HEK293 (cell line): ENCODE measurements around the gene OPHN1.

Experiments used
- BCL11A ChIP-seq: fragments of 450-650 bp; formaldehyde crosslinking; IDR thresholded peaks from 2 replicates; pipeline ENCODE4 v1.5.1; 2016; ENCODE audit warnings: low read depth, missing biosample characterization, missing genetic modification characterization
- CTCF ChIP-seq: fragments of 450-650 bp; formaldehyde crosslinking; IDR thresholded peaks from 2 replicates; pipeline ENCODE4 v1.5.1; 2016; ENCODE audit warnings: missing biosample characterization, missing genetic modification characterization
- GLIS1 ChIP-seq: fragments of 450-650 bp; formaldehyde crosslinking; IDR thresholded peaks from 2 replicates; pipeline ENCODE4 v1.5.1; 2016; ENCODE audit warnings: missing biosample characterization, missing genetic modification characterization
- HOXA7 ChIP-seq: sonication (generic); formaldehyde crosslinking; IDR thresholded peaks from 2 replicates; pipeline ENCODE4 v1.8.1; 2022; ENCODE audit warnings: missing genetic modification reagents, borderline replicate concordance
- PRDM4 ChIP-seq: fragments of 450-650 bp; formaldehyde crosslinking; IDR thresholded peaks from 2 replicates; pipeline ENCODE4 v1.5.1; 2017; ENCODE audit warnings: missing biosample characterization, missing genetic modification characterization
- ZBTB17 ChIP-seq: fragments of 450-650 bp; formaldehyde crosslinking; IDR thresholded peaks from 2 replicates; pipeline ENCODE4 v1.5.1; 2016; ENCODE audit warnings: missing biosample characterization, missing genetic modification characterization
- ZBTB7A ChIP-seq: fragments of 450-650 bp; formaldehyde crosslinking; IDR thresholded peaks from 2 replicates; pipeline ENCODE4 v1.5.1; 2016; ENCODE audit warnings: low read depth, missing biosample characterization, missing genetic modification characterization
- ZEB2 ChIP-seq: fragments of 450-650 bp; formaldehyde crosslinking; IDR thresholded peaks from 2 replicates; pipeline ENCODE4 v1.5.1; 2016; ENCODE audit warnings: missing biosample characterization, missing genetic modification characterization
- ZNF138 ChIP-seq: fragments of 450-650 bp; formaldehyde crosslinking; IDR thresholded peaks from 2 replicates; pipeline ENCODE4 v1.5.1; 2016; ENCODE audit warnings: missing biosample characterization, missing genetic modification characterization, borderline replicate concordance
- ZNF266 ChIP-seq: fragments of 450-650 bp; formaldehyde crosslinking; IDR thresholded peaks from 2 replicates; pipeline ENCODE4 v1.5.1; 2016; ENCODE audit warnings: missing biosample characterization, missing genetic modification characterization, low read depth
- ZNF292 ChIP-seq: fragments of 450-650 bp; formaldehyde crosslinking; IDR thresholded peaks from 2 replicates; pipeline ENCODE4 v1.5.1; 2016; ENCODE audit warnings: low read depth, missing biosample characterization, missing genetic modification characterization, borderline replicate concordance
- ZNF398 ChIP-seq: fragments of 450-650 bp; formaldehyde crosslinking; IDR thresholded peaks from 2 replicates; pipeline ENCODE4 v1.5.1; 2017; ENCODE audit warnings: missing biosample characterization, missing genetic modification characterization
- ZNF423 ChIP-seq: fragments of 450-650 bp; formaldehyde crosslinking; IDR thresholded peaks from 2 replicates; pipeline ENCODE4 v1.5.1; 2016; ENCODE audit warnings: missing biosample characterization, missing genetic modification characterization
- ZNF580 ChIP-seq: fragments of 450-650 bp; formaldehyde crosslinking; IDR thresholded peaks from 2 replicates; pipeline ENCODE4 v1.5.1; 2016; ENCODE audit warnings: missing biosample characterization, missing genetic modification characterization

DNA sequence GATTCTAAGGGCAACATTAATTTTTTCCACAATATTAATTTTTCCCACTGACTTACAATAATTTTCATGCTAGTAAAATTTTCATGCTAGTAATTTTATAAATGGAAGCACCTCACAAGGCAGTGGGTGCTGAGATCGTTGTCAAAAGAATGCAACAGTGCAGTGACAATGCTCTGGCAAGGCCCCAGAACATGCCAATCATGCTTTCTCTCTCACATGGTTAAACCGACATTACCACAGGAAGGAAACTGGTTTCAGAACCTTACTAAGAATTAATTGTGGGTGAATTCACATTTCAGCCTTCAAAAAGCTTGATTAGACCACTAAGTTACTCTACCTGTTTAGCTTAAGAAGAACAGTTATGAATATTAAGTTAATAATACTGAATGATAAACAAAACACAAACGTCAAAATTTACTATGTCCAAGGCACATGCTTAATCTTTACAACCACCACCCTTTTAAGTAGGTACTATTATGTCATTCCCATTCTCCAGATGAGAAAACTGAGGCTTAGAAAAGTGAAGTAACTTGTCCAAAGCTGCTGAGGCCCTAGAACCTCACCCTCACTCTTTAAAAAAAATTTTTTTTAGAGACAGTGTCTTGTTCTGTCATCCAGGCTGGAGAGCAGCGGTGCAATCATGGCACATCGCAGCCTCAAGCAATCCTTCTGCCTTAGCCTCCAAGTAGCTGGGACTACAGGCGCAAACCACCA, 10.0 kb upstream of the OPHN1 start:
- TF ChIP-seq GLIS1 (tag by site-specific recombination) (no peak), CTCF (tag by site-specific recombination) (no peak), ZNF398 (tag by site-specific recombination) (no peak), ZEB2 (tag by site-specific recombination) (no peak), ZNF292 (no peak), ZNF580 (tag by site-specific recombination) (no peak), BCL11A (no peak), ZBTB7A (tag by site-specific recombination) (no peak), ZNF266 (tag by site-specific recombination) (no peak), ZNF138 (tag by site-specific recombination) (no peak), HOXA7 (CRISPR knock-in tag) (no peak), ZBTB17 (tag by site-specific recombination) (no peak), ZNF423 (tag by site-specific recombination) (no peak), PRDM4 (tag by site-specific recombination) (no peak)
